Aorta (tissue), 5 donors: ENCODE data around the gene RALGPS2. TPM values are rescaled to one million over a fixed set of nuclear protein-coding genes. Genes with fewer than 3 reads are reported as not detected.
"Not testable (repeated sequence)": the region's sequence is repeated elsewhere in the genome, so short reads cannot be mapped to it uniquely, and the experiment has no call there.

Source experiments
- ATAC-seq: fragments of 200-7000 bp; cut with Tn5 transposase; one replicate; pipeline ENCODE4 v1.9.1; 2022; ENCODE audit warnings: moderate library complexity; ENCODE audit not compliant: low FRiP score
- DNase-seq, 2 donors: peaks; one replicate each; pipeline ENCODE4 v3.0.0-alpha.2; 2020
- H3K27ac ChIP-seq, 2 donors: one replicate each; pipeline ENCODE4 v1.5.1; 2013; ENCODE audit warnings: low read length in 2 of 2, mild to moderate bottlenecking in 2 of 2, moderate library complexity in 2 of 2, control low read depth in 1 of 2, inconsistent platforms in 1 of 2, low read depth in 1 of 2
- H3K27me3 ChIP-seq, 2 donors: one replicate each; pipeline ENCODE4 v1.6.1; 2013; ENCODE audit warnings: control low read depth in 1 of 2, low read length in 1 of 2, mild to moderate bottlenecking in 1 of 2, moderate library complexity in 1 of 2; ENCODE audit not compliant: insufficient read depth in 2 of 2, control insufficient read depth in 1 of 2
- H3K36me3 ChIP-seq, 2 donors: one replicate each; pipeline ENCODE4 v1.6.1; 2013; ENCODE audit warnings: control low read depth in 1 of 2, low read length in 1 of 2, mild to moderate bottlenecking in 1 of 2; ENCODE audit not compliant: insufficient read depth in 2 of 2, control insufficient read depth in 1 of 2
- H3K4me1 ChIP-seq, 2 donors: one replicate each; pipeline ENCODE4 v1.6.1; 2013; ENCODE audit warnings: low read length in 2 of 2, control low read depth in 1 of 2, mild to moderate bottlenecking in 1 of 2, moderate library complexity in 1 of 2; ENCODE audit not compliant: insufficient read depth in 2 of 2, control insufficient read depth in 1 of 2
- H3K4me3 ChIP-seq, 2 donors: one replicate each; pipeline ENCODE4 v1.5.1; 2013; ENCODE audit warnings: low read length in 2 of 2, control low read depth in 1 of 2, mild to moderate bottlenecking in 1 of 2
- H3K9me3 ChIP-seq: one replicate; pipeline ENCODE4 v1.6.1; 2013; ENCODE audit warnings: mild to moderate bottlenecking, low read length; ENCODE audit not compliant: control insufficient read depth
- WGBS, 2 donors: extraction: QIAGEN DNeasy Blood & Tissue Kit; methylation state at CpG; one replicate each; pipeline ENCODE4 v1.1.7; 2013; 5-methylcytosine and 5-hydroxymethylcytosine counted together
- intact Hi-C, 2 donors: fragments of 100-400 bp; cut with DNase I; formaldehyde crosslinking; loops; one replicate each; pipeline versions ENCODE4 v1.14.2 to v1.15.0; 2022
- polyA plus RNA-seq, 2 donors: library from polyadenylated mRNA; stranded (reverse); fragments of 200-250 nt; gene quantifications; one replicate each; pipeline ENCODE4 v1.2.3, GENCODE V29; 2013
- total RNA-seq, 2 donors: library from RNA; stranded (reverse); fragmentation: NEBNext Ultra II Directional; extraction: Animal tissue kit (Norgen Biotek cat#: 25700); gene quantifications; one replicate each; pipeline ENCODE4 v1.2.1, GENCODE V29; 2021
- donor health status: healthy with polysubstance abuse.
- donor health status: Bipolar disorder and iron deficiency.
- donor health status: DM: no; HTN: no; CAD: no.
- donor health status: DM: no; HTN: no; CAD: no.
- donor health status: DM: yes; HTN: yes; CAD: no.

Gene RALGPS2
- total and polyA plus RNA-seq, 4 donors = 0.18 to 14.1 (median 4.8) TPM

- H3K27ac ChIP-seq = no peak overlapping the region
- no peaks in the 10 kb centered on the region for H3K4me1 ChIP-seq
- intact Hi-C loops = no loop called here
- no peaks in the 10 kb centered on the region for H3K36me3 ChIP-seq
- H3K4me3 ChIP-seq = no peak overlapping the region
- no peaks in the 10 kb centered on the region for H3K27me3 ChIP-seq
- DNase-seq (no peak), ATAC-seq (no peak)
- H3K9me3 ChIP-seq = no peaks in the 10 kb centered on the region
- WGBS, 2 donors = 92 to 93% methylated on average over 5 of the region's 5 CpGs
Measured at GRCh38 chr1:178733972-178734371, 8.9 kb downstream of the RALGPS2 start.

GRCh38 chr1:178738780-178739179 lies 13.7 kb downstream of the RALGPS2 start:
- Histone ChIP-seq H3K9me3 (no peaks in the 10 kb centered on the region), H3K27me3 (no peaks in the 10 kb centered on the region), H3K4me3 (no peak overlapping the region), H3K27ac (no peak overlapping the region), H3K36me3 (no peaks in the 10 kb centered on the region), H3K4me1 (no peaks in the 10 kb centered on the region)
- DNase-seq = no peak
- intact Hi-C loops = no loop called here
- WGBS, 2 donors = 85 to 86% methylated on average over 1 of the region's 1 CpG
- no peak for ATAC-seq

- no peak for ATAC-seq
- intact Hi-C loops = no loop called here
- 80 to 85% methylated on average over 4 of the region's 4 CpGs for WGBS, 2 donors
- Histone ChIP-seq H3K4me3 (no peak overlapping the region), H3K27me3 (no peaks in the 10 kb centered on the region), H3K27ac (no peak overlapping the region), H3K9me3 (no peaks in the 10 kb centered on the region), H3K4me1 (no peaks in the 10 kb centered on the region), H3K36me3 (no peaks in the 10 kb centered on the region)
- DNase-seq = no peak
Measured at GRCh38 chr1:178739285-178740045, 14.4 kb downstream of the RALGPS2 start.

- H3K27ac ChIP-seq = no peak overlapping the region
- intact Hi-C loops = no loop called here
- no peaks in the 10 kb centered on the region for H3K9me3 ChIP-seq
- ATAC-seq (no peak), DNase-seq (no peak)
- H3K4me3 ChIP-seq = no peak overlapping the region
- no peaks in the 10 kb centered on the region for H3K4me1 ChIP-seq
- no peaks in the 10 kb centered on the region for H3K36me3 ChIP-seq
- 95 to 97% methylated on average over 1 of the region's 1 CpG for WGBS, 2 donors
- H3K27me3 ChIP-seq = no peaks in the 10 kb centered on the region
Measured at GRCh38 chr1:178740491-178740890, 15.4 kb downstream of the RALGPS2 start.

GRCh38 chr1:178740924-178741323 lies 15.9 kb downstream of the RALGPS2 start:
- Histone ChIP-seq H3K27me3 (no peaks in the 10 kb centered on the region), H3K27ac (no peak overlapping the region), H3K9me3 (no peaks in the 10 kb centered on the region), H3K4me1 (no peaks in the 10 kb centered on the region), H3K36me3 (no peaks in the 10 kb centered on the region), H3K4me3 (no peak overlapping the region)
- 96 to 100% methylated on average over 1 of the region's 1 CpG for WGBS, 2 donors
- intact Hi-C loops = no loop called here
- no peak for ATAC-seq
- DNase-seq = no peak

- intact Hi-C loops = no loop called here
Measured at GRCh38 chr1:178743801-178744200, 18.8 kb downstream of the RALGPS2 start.

GRCh38 chr1:178745260-178745659 lies 20.2 kb downstream of the RALGPS2 start:
- intact Hi-C loops = no loop called here
- WGBS, 2 donors = 75 to 78% methylated on average over 2 of the region's 2 CpGs

More at GRCh38 chr1:178743801-178744200, 18.8 kb downstream of the RALGPS2 start:
- Histone ChIP-seq H3K27ac (no peak overlapping the region), H3K4me3 (no peak overlapping the region), H3K9me3 (no peaks in the 10 kb centered on the region), H3K27me3 (no peaks in the 10 kb centered on the region), H3K36me3 (no peaks in the 10 kb centered on the region), H3K4me1 (no peaks in the 10 kb centered on the region)
- ATAC-seq (no peak), DNase-seq (no peak)
- 80 to 91% methylated on average over 2 of the region's 2 CpGs for WGBS, 2 donors

GRCh38 chr1:178746345-178746744 lies 21.3 kb downstream of the RALGPS2 start:
- Histone ChIP-seq H3K9me3 (no peaks in the 10 kb centered on the region), H3K27me3 (no peaks in the 10 kb centered on the region), H3K36me3 (no peaks in the 10 kb centered on the region), H3K4me1 (no peaks in the 10 kb centered on the region), H3K27ac (no peak overlapping the region), H3K4me3 (no peak overlapping the region)
- no peak for DNase-seq
- intact Hi-C loops = no loop called here
- ATAC-seq = no peak
- 98% methylated on average over 2 of the region's 2 CpGs for WGBS, 2 donors

More at GRCh38 chr1:178745260-178745659, 20.2 kb downstream of the RALGPS2 start:
- Histone ChIP-seq H3K36me3 (no peaks in the 10 kb centered on the region), H3K4me3 (no peak overlapping the region), H3K4me1 (no peaks in the 10 kb centered on the region), H3K27me3 (no peaks in the 10 kb centered on the region), H3K9me3 (no peaks in the 10 kb centered on the region), H3K27ac (no peak overlapping the region)
- ATAC-seq = no peak
- DNase-seq = no peak

- H3K27ac ChIP-seq, H3K27me3 ChIP-seq, DNase-seq, H3K4me1 ChIP-seq, H3K9me3 ChIP-seq, H3K36me3 ChIP-seq, H3K4me3 ChIP-seq, intact Hi-C loops, ATAC-seq: not testable (repeated sequence)
- 98 to 99% methylated on average over 3 of the region's 3 CpGs for WGBS, 2 donors
Measured at GRCh38 chr1:178747361-178747760, 22.3 kb downstream of the RALGPS2 start.
